ENCODE data around the gene SCUBE2. TPM values are rescaled to one million over a fixed set of nuclear protein-coding genes. Genes with fewer than 3 reads are reported as not detected.

The SCUBE2 gene
- total RNA-seq, 2 experiments from 2014 or later = not detected

DNA sequence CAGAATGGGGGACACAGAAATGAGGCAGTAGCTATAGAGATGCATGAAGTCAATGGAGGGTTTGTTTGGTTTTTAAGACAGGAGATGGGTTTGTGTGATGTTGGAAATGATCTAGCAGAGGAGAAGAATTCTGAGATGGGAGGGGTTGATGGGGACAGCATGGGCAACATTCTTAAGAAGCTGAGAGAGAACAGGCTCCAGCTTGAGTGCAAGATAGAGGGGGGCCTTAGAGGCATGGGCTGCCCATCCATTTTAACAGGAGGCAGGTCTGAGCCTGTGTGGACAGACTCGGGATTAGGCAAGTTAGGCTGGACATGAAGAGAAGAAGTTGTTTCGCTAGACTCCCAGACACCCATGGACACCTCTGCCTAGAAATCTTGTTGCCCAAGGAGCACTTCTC, 49.7 kb downstream of the SCUBE2 start:
- POLR2A ChIA-PET = no interaction called here
- CTCF ChIA-PET = interaction anchor here (0.9 kb wide), 1 partner anchor 96 kb away, joined by 3 read pairs; no protein-coding TSS in a partner anchor
- H3K4me3 Mint-ChIP-seq = no peak overlapping the region
- H3K27ac Mint-ChIP-seq = no peak overlapping the region
- H3K4me1 Mint-ChIP-seq = no peaks in the 10 kb centered on the region
- DNase-seq = no peak
- no peaks in the 10 kb centered on the region for H3K36me3 Mint-ChIP-seq (ENCODE audit: low read depth)
- H3K27me3 Mint-ChIP-seq = peaks cover 17% of the 10 kb centered on the region
- H3K9me3 Mint-ChIP-seq = no peaks in the 10 kb centered on the region

GRCh38 chr11:9040410-9040809, 51.0 kb downstream of the SCUBE2 start:
- ChIA-PET POLR2A (no interaction called here), CTCF (no interaction called here)
- no peaks in the 10 kb centered on the region for H3K9me3 Mint-ChIP-seq
- H3K4me3 Mint-ChIP-seq = no peak overlapping the region
- H3K27ac Mint-ChIP-seq = no peak overlapping the region
- H3K36me3 Mint-ChIP-seq (ENCODE audit: low read depth) = no peaks in the 10 kb centered on the region
- no peaks in the 10 kb centered on the region for H3K4me1 Mint-ChIP-seq
- DNase-seq = no peak
- H3K27me3 Mint-ChIP-seq = peaks cover 18% of the 10 kb centered on the region

- Mint-ChIP-seq H3K36me3 (ENCODE audit: low read depth) (no peaks in the 10 kb centered on the region), H3K9me3 (no peaks in the 10 kb centered on the region), H3K4me1 (no peaks in the 10 kb centered on the region), H3K27ac (no peak overlapping the region), H3K4me3 (no peak overlapping the region), H3K27me3 (peaks cover 17% of the 10 kb centered on the region)
- POLR2A ChIA-PET = no interaction called here
- DNase-seq = no peak
- CTCF ChIA-PET = interaction anchor here (0.8 kb wide), 1 partner anchor 98 kb away, joined by 4 read pairs; no protein-coding TSS in a partner anchor
Measured at GRCh38 chr11:9039863-9040262, 51.5 kb downstream of the SCUBE2 start.

DNA sequence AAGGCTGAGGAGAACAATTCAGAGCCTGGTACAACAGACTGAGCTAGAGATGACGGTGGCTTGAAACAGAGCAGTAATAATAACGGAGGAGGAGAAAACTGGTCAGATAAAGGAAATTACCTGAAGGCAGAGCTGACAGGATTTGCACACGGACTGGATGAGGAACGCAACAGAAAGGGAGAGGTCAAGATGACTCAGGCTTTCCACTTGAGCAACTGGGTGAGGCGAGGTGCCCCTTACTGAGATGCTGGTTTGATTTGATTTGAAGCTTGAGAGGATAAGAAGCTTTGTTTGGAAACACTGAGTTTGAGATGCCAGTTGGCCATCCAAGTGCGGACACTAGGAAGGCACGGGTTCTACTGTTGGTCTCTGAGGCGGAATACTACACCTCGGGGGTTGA, 52.2 kb downstream of the SCUBE2 start:
- Mint-ChIP-seq H3K27me3 (peaks cover 15% of the 10 kb centered on the region), H3K4me1 (no peaks in the 10 kb centered on the region)

DNA sequence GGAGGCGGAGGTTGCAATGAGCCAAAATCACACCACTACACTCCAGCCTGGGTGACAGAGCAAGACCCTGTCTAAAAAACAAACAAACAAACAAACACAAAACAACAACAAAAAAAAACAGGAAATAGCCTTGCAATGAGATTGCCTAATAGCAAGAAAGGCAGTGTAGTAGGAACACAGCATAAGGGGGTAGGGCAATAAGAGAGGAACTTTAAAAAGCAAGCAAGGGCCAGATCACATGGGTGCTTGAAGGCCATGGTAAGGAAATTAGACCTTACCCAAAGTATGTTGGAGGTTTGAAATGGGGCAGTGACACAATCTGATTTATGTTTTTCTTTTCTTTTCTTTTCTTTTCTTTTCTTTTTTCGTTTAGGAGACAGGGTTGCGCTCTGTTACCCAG, 52.9 kb downstream of the SCUBE2 start:
- Mint-ChIP-seq H3K4me3 (no peak overlapping the region), H3K36me3 (ENCODE audit: low read depth) (no peaks in the 10 kb centered on the region), H3K27ac (no peak overlapping the region), H3K27me3 (peaks cover 17% of the 10 kb centered on the region), H3K4me1 (no peaks in the 10 kb centered on the region), H3K9me3 (no peaks in the 10 kb centered on the region)
- CTCF ChIA-PET = no interaction called here
- POLR2A ChIA-PET = no interaction called here
- DNase-seq = no peak

More for the DNA sequence above, 52.2 kb downstream of the SCUBE2 start:
- ChIA-PET POLR2A (no interaction called here), CTCF (interaction anchor here (0.8 kb wide), 1 partner anchor 98 kb away, joined by 4 read pairs; no protein-coding TSS in a partner anchor)
- H3K4me3 Mint-ChIP-seq = no peak overlapping the region
- no peaks in the 10 kb centered on the region for H3K9me3 Mint-ChIP-seq
- H3K36me3 Mint-ChIP-seq (ENCODE audit: low read depth) = no peaks in the 10 kb centered on the region
- DNase-seq = no peak
- no peak overlapping the region for H3K27ac Mint-ChIP-seq

- peaks cover 17% of the 10 kb centered on the region for H3K27me3 Mint-ChIP-seq
- H3K36me3 Mint-ChIP-seq (ENCODE audit: low read depth) = no peaks in the 10 kb centered on the region
- ChIA-PET POLR2A (no interaction called here), CTCF (no interaction called here)
- no peaks in the 10 kb centered on the region for H3K9me3 Mint-ChIP-seq
- no peaks in the 10 kb centered on the region for H3K4me1 Mint-ChIP-seq
- H3K4me3 Mint-ChIP-seq = no peak overlapping the region
- DNase-seq = no peak
- no peak overlapping the region for H3K27ac Mint-ChIP-seq
Measured at GRCh38 chr11:9037963-9038362, 53.4 kb downstream of the SCUBE2 start.

GRCh38 chr11:9037046-9037780, 54.2 kb downstream of the SCUBE2 start:
- Mint-ChIP-seq H3K4me1 (no peaks in the 10 kb centered on the region), H3K27ac (no peak overlapping the region), H3K27me3 (peaks cover 17% of the 10 kb centered on the region), H3K4me3 (no peak overlapping the region), H3K9me3 (no peaks in the 10 kb centered on the region), H3K36me3 (ENCODE audit: low read depth) (no peaks in the 10 kb centered on the region)
- CTCF ChIA-PET = interaction anchor here (1.0 kb wide), 1 partner anchor 22 kb away, joined by 3 read pairs; no protein-coding TSS in a partner anchor
- POLR2A ChIA-PET = no interaction called here
- DNase-seq = no peak

DNA sequence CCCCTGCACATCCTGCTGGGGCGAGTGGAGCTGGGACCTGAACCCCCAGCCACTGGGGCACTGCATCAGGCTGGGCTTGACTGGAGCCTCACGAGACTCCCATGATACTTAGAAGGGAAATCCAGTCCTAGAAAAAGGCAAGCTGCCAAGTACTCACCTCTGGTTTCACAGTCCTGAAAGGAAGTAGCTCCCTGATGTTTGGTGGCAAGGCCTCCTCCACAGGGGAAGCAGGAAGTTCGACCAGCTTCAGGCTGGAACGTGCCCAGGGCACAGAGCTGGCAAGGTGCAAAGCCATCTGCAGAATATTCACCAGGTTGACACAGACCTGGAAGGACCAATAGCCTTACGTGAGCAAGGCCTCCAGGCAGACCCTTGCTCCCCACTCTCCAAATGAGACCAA, 60.8 kb downstream of the SCUBE2 start:
- no peak for DNase-seq
- H3K4me3 Mint-ChIP-seq = no peak overlapping the region
- no peak overlapping the region for H3K27ac Mint-ChIP-seq
- H3K9me3 Mint-ChIP-seq = no peaks in the 10 kb centered on the region
- POLR2A ChIA-PET = no interaction called here
- H3K27me3 Mint-ChIP-seq = peaks cover 9% of the 10 kb centered on the region
- CTCF ChIA-PET = interaction anchor here (0.6 to 1.3 kb wide), 2 partner anchors 12 to 209 kb away, joined by 3 read pairs; no protein-coding TSS in a partner anchor
- no peaks in the 10 kb centered on the region for H3K4me1 Mint-ChIP-seq
- H3K36me3 Mint-ChIP-seq (ENCODE audit: low read depth) = no peaks in the 10 kb centered on the region

DNA sequence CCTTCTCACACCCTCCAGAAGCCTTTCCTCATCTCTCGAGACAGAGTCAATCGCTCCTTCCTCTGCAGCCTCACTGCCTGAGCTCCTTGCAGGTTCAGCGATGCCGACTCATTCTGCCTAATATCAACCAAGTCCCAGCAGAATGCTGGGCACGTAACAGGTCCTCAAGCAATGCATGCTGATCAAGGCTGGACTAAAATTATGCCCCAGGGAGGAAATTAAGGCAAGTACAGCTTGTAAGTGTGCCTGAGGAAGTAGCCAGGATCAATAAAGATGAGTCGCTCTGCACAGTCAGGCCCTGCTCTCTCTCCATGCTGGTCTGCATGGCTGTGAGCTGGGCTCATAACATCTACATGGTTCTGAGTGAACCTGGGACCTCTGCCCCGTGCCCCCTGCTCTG, 62.0 kb downstream of the SCUBE2 start:
- no peak overlapping the region for H3K27ac Mint-ChIP-seq
- ChIA-PET CTCF (interaction anchor here (1.9 kb wide), 1 partner anchor 108 kb away, joined by 7 read pairs; no protein-coding TSS in a partner anchor), POLR2A (interaction anchor here (1.0 kb wide), 1 partner anchor 14 kb away, joined by 3 read pairs; no protein-coding TSS in a partner anchor)
- no peak overlapping the region for H3K4me3 Mint-ChIP-seq
- H3K4me1 Mint-ChIP-seq = no peaks in the 10 kb centered on the region
- no peaks in the 10 kb centered on the region for H3K36me3 Mint-ChIP-seq (ENCODE audit: low read depth)
- no peak for DNase-seq
- peaks cover 13% of the 10 kb centered on the region for H3K27me3 Mint-ChIP-seq
- H3K9me3 Mint-ChIP-seq = no peaks in the 10 kb centered on the region

GRCh38 chr11:9028581-9028980, 62.8 kb downstream of the SCUBE2 start:
- no peak overlapping the region for H3K4me3 Mint-ChIP-seq

DNA sequence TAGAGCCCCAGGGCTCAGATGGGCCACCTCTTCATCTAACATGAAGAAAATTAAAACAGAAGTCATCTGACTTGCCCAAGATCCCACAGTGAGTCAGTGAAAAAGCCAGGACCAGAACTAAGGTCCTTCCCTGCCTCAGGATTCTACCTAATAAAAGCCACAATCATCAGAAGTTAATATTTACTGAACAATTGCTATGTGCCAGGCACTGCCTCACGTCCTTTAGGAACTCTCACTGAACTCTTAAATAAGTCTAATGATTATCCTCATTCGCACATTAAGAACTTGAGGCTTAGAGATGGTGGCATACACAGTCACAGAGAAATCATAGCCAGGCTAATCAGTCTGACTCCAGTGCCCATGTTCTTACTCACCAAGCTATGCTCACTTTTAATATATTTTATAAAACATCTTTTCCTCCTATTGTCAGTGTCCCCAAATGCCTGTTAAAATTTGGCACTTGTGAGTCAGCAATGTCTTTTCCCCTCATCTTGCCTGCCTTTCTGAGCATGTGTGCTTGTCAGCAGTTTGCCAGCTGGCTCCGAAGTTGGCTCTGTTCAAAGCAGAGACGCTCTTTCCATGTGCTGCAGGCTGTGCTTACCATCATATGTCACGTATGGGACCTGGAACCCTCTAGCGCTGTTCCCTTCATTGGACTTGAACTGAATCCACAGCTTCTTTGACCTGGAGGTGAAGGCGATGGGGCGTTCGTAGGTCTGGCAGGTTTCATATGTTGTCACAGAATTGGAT, 66.1 kb downstream of the SCUBE2 start:
- Mint-ChIP-seq H3K4me1 (peaks cover 5% of the 10 kb centered on the region), H3K36me3 (ENCODE audit: low read depth) (no peaks in the 10 kb centered on the region), H3K9me3 (no peaks in the 10 kb centered on the region), H3K4me3 (no peak overlapping the region), H3K27me3 (peaks cover 25% of the 10 kb centered on the region), H3K27ac (no peak overlapping the region)
- ChIA-PET POLR2A (no interaction called here), CTCF (interaction anchor here (1.1 to 1.8 kb wide), 2 partner anchors 9 to 113 kb away, joined by 3 to 7 read pairs; no protein-coding TSS in a partner anchor)
- no peak for DNase-seq

More at GRCh38 chr11:9028581-9028980, 62.8 kb downstream of the SCUBE2 start:
- Mint-ChIP-seq H3K4me1 (no peaks in the 10 kb centered on the region), H3K9me3 (no peaks in the 10 kb centered on the region), H3K27me3 (peaks cover 11% of the 10 kb centered on the region), H3K36me3 (ENCODE audit: low read depth) (no peaks in the 10 kb centered on the region), H3K27ac (no peak overlapping the region)
- no peak for DNase-seq
- ChIA-PET CTCF (interaction anchor here (1.4 to 1.9 kb wide), 4 partner anchors 11 to 109 kb away, joined by 4 to 7 read pairs (median 4); no protein-coding TSS in a partner anchor), POLR2A (interaction anchor here (1.0 kb wide), 1 partner anchor 13 kb away, joined by 3 read pairs; no protein-coding TSS in a partner anchor)

DNA sequence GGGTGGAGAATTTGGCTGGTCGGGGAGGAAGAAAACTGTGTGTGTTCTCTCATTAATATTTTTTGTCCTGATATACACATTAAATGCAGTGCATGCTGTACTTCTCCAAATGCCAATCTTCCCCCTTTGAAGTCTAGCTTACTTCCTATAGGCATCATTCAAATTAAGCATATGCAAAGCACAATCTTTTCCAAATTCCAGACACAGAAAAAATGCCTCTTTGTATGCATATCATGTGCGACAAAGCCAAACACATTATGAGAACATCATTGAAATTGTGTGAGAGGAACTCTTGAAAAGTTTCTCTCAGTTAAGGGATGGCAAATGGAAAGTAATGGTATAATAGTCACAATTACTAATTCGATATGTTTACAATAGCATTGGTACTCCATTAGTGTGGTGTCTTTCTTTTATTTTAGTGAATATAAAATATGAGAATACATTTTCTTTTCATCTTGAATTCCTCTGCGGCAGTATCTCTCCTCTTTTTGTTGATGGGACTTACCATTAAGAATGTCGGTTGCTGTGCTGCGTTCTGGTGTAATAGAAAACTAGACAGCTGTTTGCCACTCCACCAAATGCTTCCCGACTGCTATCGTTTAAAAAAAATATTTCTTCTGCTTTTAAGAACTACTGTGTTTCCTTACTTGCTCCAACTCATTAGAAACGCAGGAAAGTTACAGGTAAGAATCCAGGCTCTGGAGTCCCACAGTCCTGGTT, 68.3 kb downstream of the SCUBE2 start:
- POLR2A ChIA-PET = no interaction called here

DNA sequence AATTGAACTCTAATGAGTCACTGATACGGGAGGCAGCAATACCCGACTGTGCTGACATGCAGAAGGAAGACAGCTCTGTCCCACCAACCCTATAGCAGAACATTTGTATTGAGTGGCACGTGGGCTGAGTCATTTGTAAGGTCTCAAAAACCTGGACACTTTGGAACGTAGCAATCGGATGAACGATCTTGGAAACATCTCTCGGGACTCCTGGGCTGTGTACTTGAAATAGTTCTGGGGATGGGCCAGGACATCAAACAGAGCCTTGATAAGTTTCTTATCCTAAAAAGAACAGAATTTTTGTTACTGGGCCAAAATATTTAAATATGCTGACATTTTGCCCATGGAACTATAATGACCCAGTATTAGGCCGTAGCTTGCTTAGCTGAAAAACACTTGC, 70.5 kb downstream of the SCUBE2 start:
- ChIA-PET CTCF (no interaction called here), POLR2A (no interaction called here)
- H3K27ac Mint-ChIP-seq = no peak overlapping the region

More for the DNA sequence above, 68.3 kb downstream of the SCUBE2 start:
- H3K27me3 Mint-ChIP-seq = peaks cover 23% of the 10 kb centered on the region
- CTCF ChIA-PET = interaction anchor here (0.5 to 1.6 kb wide), 4 partner anchors 8 to 1858 kb away, joined by 3 to 11 read pairs (median 4); no protein-coding TSS in a partner anchor
- peaks cover 9% of the 10 kb centered on the region for H3K4me1 Mint-ChIP-seq
- no peaks in the 10 kb centered on the region for H3K9me3 Mint-ChIP-seq
- no peak for DNase-seq
- no peak overlapping the region for H3K27ac Mint-ChIP-seq
- no peak overlapping the region for H3K4me3 Mint-ChIP-seq
- H3K36me3 Mint-ChIP-seq (ENCODE audit: low read depth) = no peaks in the 10 kb centered on the region

More for the DNA sequence above, 70.5 kb downstream of the SCUBE2 start:
- H3K36me3 Mint-ChIP-seq (ENCODE audit: low read depth) = no peaks in the 10 kb centered on the region
- DNase-seq = no peak
- H3K9me3 Mint-ChIP-seq = no peaks in the 10 kb centered on the region
- H3K27me3 Mint-ChIP-seq = peaks cover 23% of the 10 kb centered on the region
- H3K4me3 Mint-ChIP-seq = no peak overlapping the region
- H3K4me1 Mint-ChIP-seq = peaks cover 28% of the 10 kb centered on the region

Measured in activated CD4-positive, alpha-beta memory T cell treated with anti-CD3 and anti-CD28 coated beads, Interleukin-2, amount 10 ng/mL, durations not matched to agents 7 days and 5 days (primary cell).